HG03571 (cell line): ENCODE data around the gene CDK11A.
A peak's percentile ranks its signal among the peaks of the same experiment; 100 is the strongest.
"Not testable (repeated sequence)": the region's sequence is repeated elsewhere in the genome, so short reads cannot be mapped to it uniquely, and the experiment has no call there.

ENCODE experiments used
- ATAC-seq: cut with Tn5 transposase; IDR thresholded peaks from one replicate; pipeline ENCODE4 v1.9.1; 2021; ENCODE audit not compliant: unreplicated experiment

CDK11A gene

DNA sequence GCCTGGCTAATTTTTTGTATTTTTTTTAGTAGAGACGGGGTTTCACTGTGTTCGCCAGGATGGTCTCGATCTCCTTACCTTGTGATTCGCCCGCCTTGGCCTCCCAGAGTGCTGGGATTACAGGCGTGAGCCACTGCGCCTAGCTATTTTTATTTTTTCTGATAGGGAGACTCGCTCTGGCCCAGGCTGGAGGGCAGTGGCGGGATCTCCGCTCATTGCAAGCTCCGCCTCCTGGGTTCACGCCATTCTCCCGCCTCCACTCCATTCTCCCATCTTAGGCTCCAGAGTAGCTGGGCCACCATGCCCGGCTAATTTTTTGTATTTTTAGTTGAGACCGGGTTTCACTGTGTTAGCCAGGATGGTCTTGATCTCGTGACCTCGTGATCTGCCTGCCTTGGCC lies 1.9 kb upstream of the CDK11A start:
- not testable (repeated sequence) for ATAC-seq

DNA sequence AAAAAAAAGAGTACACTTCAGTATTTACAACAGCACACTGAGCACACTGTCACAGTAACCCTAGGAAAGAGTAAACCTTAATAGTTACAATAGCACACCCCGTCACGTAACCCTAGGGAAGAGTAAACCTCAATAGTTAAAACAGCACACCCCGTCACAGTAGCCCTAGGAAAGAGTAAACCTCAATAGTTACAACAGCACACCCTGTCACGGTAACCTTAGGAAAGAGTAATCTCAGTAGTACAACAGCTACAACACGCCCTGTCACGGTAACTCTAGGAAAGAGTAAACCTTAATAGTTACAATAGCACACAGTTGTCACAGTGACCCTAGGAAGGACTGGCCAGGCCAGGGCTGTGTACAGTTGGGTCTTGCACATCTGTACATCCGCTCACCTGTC lies 3.0 kb downstream of the CDK11A start:
- ATAC-seq, result no peak

DNA sequence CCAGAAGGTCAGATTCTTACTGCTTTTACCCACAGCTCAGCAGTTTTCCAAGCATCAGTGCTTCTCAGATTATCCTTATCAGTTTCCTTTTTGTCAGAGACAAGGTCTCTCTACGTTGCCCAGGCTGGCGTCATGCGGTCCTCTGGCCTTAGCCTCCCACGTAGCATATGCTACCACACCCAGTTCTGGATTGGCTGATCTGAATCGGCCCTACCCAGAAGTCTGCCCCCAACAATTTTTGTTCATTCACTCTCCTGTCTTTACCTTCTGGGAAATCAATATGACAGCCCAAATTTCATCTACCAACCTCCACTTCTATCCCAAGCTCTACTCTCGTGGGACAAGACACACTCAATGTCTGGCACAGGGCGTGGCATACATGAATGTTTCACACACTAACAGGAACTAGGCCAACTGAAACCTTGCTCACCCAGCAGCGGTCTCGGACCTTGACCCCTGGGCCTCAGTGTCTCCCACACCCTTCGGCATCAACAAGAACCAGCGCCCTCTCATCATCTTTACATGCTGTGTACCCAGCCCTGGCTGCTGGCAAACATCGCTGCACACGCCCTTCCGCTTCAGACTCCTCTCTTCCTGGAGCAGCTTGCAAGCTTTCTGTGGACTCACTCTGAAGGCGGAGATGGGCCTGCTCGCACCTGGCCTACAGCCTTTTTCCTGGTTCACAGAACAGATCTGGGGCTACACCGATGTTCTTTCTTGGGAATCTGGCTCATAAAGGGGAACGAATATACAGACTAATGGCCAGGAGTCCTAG lies 8.9 kb downstream of the CDK11A start:
- not testable (repeated sequence) for ATAC-seq

DNA sequence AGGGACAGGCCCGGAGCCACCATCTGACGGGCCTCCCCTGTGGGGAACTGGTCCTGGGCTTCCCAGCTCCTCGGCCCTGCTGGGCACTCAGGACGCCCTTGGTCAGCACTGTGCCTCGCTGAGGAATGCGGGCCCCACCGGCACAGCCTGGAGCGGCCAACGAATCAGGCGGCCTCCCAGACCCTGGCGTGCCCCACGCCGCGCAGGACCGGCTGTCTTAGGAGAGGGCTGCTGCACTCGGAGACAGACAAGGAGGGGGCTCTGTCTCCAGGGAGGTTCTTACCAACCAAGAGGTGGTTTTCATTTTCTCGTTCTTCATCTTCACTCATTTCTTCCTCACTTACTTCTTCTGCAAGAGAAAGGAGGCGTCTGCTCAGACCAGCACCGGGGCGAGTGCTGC lies 16.3 kb downstream of the CDK11A start:
- not testable (repeated sequence) for ATAC-seq

DNA sequence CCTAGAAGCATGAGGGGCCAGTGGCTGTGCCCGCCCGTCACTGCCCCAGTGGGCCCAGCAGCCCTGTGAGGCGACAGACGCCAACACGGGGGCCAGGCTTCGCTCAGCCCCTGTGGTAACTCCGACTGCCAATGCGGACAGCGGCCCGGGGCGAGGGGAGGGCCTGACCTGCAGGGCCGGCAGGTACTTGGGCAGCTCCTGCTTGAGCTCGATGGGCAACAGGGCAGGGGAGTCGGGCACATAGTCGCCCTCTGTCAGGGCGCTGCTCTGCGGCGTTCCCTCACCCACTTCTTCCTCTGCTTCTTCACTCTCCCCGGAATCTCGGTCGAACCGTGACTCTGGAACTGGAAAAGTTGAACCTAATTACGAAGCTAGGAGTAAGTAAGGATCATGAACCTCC lies 16.9 kb downstream of the CDK11A start:
- not testable (repeated sequence) for ATAC-seq

DNA sequence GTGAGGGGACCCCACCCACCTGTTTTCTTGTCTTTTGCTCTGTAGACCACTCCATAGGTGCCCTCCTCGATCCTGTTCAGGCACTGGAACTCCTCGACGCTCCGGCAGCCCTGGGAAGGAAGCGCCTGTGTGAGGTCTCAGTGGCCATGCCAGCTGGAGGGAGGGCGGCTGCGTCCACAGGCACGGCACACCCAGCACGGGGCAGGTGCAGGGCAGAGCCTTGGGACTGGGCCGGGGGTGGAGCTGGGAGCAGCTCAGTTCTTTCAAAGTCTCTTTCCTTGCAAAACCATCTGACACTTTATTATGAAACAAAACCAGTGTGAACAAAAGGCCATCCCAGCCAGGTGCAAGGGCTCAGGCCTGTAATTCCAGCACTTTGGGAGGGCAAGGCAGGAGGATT lies 18.5 kb downstream of the CDK11A start:
- not testable (repeated sequence) for ATAC-seq

DNA sequence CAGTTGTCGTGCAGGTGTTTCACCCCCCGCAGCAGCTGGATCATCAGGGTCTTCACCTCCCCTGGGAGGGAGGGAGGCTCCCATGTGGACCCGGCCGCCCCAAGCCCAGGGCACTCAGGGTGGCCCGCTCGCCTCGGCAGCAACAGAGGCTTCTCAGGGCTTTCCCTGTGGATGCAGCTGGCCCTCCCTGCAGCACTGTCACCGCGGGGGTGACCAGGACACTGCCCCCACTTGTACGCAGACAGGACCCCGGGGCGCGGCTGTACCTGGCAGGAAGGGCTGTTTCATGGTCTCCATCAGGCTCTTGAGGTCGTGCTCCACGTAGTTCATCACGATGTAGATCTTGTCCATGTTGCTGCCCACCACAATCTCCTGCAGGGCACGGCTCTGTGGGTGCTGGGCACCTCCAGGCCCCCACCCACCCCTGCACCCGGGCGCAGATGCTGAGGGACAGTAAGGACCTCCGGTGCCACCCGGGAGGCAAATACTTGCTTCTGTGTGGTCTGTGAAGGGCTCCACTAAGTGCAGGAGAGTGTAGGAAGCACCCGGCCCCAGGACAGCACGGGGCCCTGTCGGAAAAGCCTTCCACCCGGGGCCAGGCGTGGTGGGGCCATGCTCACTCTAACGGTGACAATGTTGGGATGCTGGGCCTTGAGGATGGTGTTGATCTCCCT lies 19.7 kb downstream of the CDK11A start:
- not testable (repeated sequence) for ATAC-seq

DNA sequence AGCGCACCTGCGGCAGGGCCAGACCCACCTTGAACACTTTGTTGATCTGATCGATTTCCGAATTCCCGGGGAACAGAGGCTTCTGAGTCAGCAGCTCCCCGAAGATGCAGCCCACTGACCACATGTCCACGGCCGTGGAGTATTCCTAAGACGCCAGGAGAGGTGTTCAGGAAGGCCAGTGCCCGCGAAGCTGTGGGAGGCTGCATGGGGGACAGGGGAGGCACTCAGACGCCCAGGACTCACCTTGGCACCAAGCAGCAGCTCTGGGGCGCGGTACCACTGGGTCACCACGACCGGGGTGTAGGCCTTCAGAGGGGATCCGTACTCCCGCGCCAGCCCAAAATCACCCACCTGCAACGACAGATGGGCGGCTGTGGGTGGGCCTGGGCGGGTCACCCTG lies 20.4 kb downstream of the CDK11A start:
- ATAC-seq, result no peak

DNA sequence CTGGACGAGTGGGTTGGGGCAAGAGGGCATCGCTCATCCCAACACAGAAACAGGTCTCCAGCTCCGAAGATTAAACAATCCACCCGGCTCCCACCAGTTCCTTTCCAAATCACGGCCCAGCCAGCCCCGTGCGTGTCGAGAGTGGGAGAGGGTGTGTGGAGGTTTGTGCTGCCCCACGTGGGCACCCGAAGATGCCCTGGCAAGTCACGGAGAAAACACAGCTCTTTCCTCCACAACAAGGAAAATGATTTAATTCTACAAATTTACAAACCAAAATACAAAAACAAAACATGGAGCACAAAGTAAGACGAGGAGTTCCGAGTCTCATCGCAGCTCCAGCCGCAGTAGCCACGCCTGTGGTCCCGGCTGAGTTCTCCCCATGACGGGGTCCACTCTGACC lies 21.7 kb downstream of the CDK11A start:
- not testable (repeated sequence) for ATAC-seq

DNA sequence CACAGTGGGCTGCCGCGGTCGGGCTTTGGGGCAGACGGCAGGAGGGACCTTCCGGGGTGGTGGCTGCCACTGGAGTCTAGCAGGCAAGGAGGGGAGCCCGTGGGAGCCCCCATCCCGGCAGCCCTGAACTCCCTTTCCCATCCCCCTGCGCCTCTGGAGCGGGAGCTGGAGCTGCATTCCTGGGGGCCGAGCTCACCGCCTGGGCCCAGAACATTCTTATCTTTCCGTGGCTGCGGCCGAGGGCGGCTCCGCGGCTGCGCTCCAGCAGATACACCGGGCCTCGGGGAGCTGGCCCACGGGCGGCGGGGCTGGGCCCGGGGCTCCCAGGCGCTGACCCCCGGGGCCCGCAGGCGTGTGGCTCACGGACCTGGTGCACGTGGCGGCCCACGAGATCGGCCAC lies 23.6 kb downstream of the CDK11A start:
- not testable (repeated sequence) for ATAC-seq

DNA sequence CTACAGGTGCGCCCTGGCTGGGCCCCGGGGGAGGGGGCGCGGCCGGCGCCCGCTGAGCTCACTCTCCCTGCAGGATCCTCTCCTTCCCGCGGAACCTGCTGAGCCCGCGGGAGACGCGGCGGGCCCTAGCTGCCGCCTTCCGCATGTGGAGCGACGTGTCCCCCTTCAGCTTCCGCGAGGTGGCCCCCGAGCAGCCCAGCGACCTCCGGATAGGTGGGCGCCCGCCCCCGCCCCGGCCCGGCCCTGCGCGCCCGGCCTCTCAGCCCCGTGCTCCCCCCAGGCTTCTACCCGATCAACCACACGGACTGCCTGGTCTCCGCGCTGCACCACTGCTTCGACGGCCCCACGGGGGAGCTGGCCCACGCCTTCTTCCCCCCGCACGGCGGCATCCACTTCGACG lies 24.1 kb downstream of the CDK11A start:
- ATAC-seq, result not testable (repeated sequence)

DNA sequence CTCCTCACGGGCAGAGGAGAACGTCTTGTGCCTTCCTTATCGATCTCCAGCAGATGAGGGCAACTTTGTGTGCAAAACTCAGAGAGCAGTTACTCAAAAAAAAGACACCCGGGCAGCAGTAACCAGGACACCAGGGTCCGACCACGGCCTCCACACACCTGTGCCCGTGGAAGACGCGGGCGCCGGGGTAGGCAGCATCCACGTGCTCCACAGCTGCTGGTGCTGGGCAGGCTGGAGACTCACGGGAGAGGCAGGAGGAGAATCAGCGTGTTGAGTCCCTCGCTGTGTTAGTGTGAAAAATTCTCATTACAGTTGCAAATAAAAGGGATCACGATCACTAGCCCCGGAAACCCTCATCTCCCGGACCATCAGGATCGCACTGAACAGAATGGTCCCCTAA lies 25.1 kb downstream of the CDK11A start:
- not testable (repeated sequence) for ATAC-seq

DNA sequence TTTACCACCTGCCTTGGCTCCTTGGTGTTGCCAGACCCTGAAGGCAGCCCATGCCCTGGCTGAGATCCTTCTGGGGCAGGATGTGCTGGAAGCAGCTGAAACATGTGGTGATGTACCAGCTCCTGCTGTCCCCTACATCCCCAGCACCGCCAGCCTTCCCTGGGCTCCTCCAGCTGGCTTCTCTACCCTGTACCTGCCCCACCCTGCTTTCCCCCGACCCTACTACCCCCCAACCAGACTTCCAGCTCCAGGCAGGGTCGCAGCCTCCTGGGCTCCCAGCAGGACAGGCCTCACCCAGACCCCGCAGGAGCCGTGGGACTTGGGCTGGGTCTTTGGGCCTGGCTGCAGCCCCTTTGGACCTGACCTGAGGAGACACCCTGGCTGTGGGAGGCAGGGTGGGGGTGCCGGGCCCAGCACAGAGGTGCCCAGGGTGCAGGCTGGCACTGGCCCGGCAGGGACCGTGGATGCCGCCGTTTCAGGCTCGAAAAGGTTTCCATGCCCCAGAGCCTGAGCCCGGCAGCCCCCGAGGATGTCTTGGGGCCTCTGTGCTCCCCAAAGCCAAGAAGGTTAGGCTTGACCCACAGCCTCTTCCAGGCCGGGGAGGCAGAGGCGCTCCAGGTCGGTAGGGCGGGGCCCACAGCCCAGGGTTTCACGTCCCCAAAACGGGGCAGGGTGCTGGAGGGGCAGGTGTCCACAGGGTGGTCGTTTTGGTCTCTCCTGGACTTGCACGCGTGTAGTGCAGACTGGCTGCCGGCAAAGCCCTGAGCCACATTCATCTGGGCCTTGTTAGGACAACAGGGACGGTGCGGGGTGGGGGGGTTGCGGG lies 26.6 kb downstream of the CDK11A start:
- ATAC-seq, result not testable (repeated sequence)

DNA sequence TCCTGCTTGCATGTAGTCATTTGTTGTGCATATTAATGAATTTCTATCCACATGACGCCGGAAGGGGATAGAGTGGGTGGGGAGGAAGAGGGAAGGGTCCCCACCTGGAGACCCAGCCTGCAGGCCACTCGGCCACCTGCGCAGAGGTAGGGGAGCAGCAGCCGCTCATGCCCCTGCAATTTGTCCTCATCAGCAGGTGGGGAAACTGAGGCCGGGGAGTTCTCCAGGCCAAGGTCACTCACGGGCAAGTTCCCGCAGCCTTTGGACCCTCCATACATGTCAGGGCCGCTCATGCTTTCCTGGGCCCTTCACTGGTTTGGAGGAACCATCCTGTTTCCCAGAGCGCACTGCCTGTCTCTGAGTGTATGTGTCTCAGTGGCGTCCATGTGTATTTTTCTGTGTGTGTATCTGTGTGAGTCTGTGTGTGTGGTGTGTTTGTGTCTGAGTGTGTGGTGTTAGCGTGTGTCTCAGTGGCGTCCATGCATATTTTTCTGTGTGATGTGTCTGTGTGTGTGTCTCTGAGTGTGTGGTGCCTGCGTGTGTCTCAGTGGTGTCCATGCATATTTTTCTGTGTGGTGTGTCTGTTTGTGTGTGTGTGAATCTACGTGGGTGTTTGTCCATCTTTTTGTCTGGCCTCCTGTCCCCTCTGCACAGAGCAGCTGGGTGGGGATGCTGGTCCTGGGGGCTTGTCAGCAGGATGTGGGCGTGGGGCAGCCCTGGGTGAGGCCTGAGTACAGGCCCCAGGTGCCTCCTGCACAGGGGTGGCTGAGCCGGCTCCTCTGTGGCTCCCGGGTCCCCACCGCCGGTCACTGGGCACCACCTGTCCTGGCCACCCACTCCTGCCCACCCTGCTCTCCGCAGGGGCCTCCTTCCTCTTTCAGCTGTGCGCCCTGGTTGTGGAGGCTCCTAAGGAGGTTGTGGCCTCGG lies 27.5 kb downstream of the CDK11A start:
- not testable (repeated sequence) for ATAC-seq

DNA sequence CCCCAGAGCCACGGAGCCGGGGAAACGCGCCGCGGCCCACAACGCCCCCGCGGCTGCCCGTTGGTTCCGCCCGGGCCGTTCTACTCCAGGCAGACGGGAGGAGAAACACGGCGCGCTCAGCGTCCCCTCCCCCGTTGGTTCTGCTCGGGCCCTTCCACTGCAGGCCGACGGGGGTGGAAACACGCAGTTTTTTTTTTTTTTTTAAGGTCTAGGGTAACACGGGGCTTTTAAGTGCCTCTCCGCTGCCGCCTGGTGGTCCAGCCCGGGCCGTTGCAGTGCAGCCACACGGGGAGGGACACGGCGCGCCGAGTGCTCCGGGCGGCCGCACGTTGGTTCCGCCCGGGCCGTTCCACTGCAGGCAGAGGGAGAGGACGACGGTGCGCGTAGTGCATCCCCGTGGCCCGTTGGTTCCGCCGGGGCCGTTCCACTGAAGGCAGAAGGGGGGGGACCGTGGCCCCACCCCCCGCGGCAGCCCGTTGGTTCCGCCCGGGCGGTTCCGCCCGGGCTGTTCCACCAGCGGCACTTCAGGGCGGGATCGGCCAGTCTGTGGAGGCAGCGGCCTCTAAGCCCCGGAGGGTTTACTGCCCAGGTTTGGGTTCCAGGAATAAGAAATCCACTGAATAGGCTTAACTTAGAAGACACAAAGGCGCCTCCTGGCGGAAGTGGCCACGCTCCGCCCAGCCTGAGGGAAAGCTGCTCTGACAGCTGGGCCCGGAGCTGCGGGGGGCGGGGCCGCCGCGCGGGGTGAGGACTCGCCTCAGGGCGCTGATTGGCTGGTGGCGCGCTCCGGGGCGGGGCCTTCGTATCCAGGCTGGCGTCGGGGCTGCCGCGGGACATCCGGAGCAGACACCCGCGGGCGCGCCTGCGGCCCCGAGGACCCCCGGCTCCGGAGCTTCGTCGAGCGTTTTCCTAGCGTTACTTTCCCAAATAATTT lies 31.2 kb downstream of the CDK11A start, which contains the start of gene SLC35E2B:
SLC35E2B (minus strand) TSS at position 82 of the 934 bp plus-strand sequence. CDS start 16,096 bp downstream, outside the sequence.
- ATAC-seq, result peak; percentile 76

DNA sequence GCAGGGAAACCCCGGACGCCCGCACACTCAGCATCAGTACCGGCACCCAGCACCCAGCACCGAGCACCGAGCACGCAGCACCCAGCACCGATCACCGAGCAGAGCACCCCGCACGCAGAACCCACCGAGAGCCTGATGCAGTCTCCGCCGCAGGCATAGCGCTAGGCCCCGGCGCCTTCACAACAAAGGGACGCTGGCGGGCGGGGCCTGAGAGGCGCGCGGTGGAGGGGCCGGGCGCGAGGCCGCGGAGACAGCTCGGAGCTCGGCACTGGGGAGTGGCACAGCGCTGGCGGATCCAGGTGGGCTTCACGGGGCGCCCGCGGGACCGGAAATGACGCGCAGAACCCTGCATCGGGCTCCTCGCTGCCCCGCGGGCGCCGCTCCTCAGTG lies 31.8 kb downstream of the CDK11A start:
- peak; percentile 39 for ATAC-seq

DNA sequence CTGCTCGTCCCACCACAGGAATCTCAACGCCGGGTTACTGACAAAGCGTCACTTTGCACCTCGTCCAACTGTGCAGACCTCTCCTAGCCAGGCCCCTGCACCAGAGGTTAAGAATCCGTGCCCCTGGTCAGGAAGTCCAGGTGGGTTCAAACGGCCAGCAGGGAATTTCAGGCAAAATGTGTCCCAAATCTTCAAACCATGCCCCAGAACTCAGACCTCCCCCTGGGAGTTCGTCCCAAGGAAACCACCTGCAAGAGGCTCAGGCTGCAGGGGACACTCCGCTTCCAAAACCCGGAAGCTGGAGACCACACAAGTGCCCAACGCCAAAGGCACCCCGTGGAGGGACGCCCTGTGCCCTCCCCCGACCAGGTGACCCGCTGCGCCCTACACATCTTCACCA lies 32.7 kb downstream of the CDK11A start:
- not testable (repeated sequence) for ATAC-seq

DNA sequence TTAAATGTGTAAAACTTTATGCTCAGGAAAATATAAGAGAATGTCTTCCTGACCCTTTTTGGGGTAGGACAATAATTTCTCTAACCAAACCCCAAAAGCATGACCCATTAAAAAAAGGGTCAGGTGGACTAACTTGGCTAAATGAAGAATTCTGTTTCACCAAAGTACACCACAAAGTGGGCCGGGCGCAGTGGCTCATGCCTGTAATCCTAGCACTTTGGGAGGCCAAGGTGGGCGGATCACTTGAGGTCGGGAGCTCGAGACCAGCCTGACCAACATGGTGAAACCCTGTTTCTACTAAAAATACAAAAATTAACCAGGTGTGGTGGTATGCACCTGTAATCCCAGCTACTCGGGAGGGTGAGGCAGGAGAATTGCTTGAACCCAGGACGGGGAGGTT lies 34.6 kb downstream of the CDK11A start:
- ATAC-seq, result not testable (repeated sequence)

DNA sequence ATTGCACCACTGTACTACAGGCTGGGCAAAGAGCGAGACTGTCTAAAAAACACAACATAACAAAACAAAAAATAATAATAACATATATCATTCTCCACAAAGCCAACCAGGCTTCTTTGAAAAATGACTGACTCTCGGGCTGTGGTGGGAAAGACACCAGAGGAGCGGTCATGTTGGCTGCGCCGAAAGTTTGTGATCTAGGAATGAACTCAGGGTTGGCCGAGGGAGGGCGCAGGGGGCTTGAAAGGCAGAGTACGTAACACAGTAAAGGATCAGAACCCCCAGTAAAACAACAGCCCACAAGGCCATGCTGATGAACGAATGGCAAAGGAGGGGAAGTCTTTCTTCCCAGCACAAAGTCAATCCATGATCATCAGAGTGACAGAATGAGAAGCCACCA lies 36.3 kb downstream of the CDK11A start:
- no peak for ATAC-seq
